HepG2 (cell line): Measurements from ENCODE around the gene POGLUT3. TPM values are rescaled to one million over a fixed set of nuclear protein-coding genes. Genes with fewer than 3 reads are reported as not detected.

Experiments used
- ATM ChIP-seq: fragments of 450-650 bp; IDR thresholded peaks from 2 replicates; pipeline ENCODE4 v1.7.1; 2017; ENCODE audit warnings: mild to moderate bottlenecking, borderline replicate concordance
- EED ChIP-seq: sonication (generic); formaldehyde crosslinking; IDR thresholded peaks from 2 replicates; pipeline ENCODE4 v1.5.0; 2020; ENCODE audit warnings: mild to moderate bottlenecking, missing genetic modification reagents
- HMGA1 ChIP-seq: sonication (generic); formaldehyde crosslinking; conservative IDR thresholded peaks from 2 replicates; pipeline ENCODE4 v1.4.0; 2020; ENCODE audit warnings: missing genetic modification reagents
- KLF11 ChIP-seq: IDR thresholded peaks from 2 replicates; pipeline ENCODE4 v1.6.1; 2016; ENCODE audit warnings: missing compliant biosample characterization
- MED8 ChIP-seq: sonication (generic); formaldehyde crosslinking; IDR thresholded peaks from 2 replicates; pipeline ENCODE4 v1.8.1; 2023; ENCODE audit warnings: mild to moderate bottlenecking, missing genetic modification reagents; ENCODE audit not compliant: insufficient replicate concordance
- NCOA2 ChIP-seq: sonication (generic); formaldehyde crosslinking; IDR thresholded peaks from 2 replicates; pipeline ENCODE4 v1.8.0; 2022; ENCODE audit warnings: inconsistent platforms
- PRMT3 ChIP-seq: sonication (generic); formaldehyde crosslinking; IDR thresholded peaks from 2 replicates; pipeline ENCODE4 v1.8.1; 2022; ENCODE audit warnings: low read depth, mild to moderate bottlenecking, moderate library complexity, missing genetic modification reagents, borderline replicate concordance
- PRPF4 ChIP-seq: fragments of 200-400 bp; formaldehyde crosslinking; IDR thresholded peaks from 2 replicates; pipeline ENCODE4 v1.6.1; 2016; ENCODE audit warnings: low read length, low read depth; ENCODE audit not compliant: poor library complexity, severe bottlenecking
- SIN3B ChIP-seq: fragments of 150-350 bp; IDR thresholded peaks from 2 replicates; pipeline ENCODE4 v1.6.1; 2014; ENCODE audit warnings: low read length
- ZNF629 ChIP-seq: sonication (generic); formaldehyde crosslinking; conservative IDR thresholded peaks from 2 replicates; pipeline ENCODE4 v1.5.0; 2020; ENCODE audit warnings: missing genetic modification reagents
- ZNF720 ChIP-seq: sonication (generic); formaldehyde crosslinking; IDR thresholded peaks from 2 replicates; pipeline ENCODE4 v1.4.0; 2020; ENCODE audit warnings: missing genetic modification reagents
- polyA plus RNA-seq, 8 experiments: library from polyadenylated mRNA; depleted of rRNA in 3 of 8; stranded (reverse) in 7 of 8; unstranded in 1 of 8; fragments of >200 nt; fragmentation: Illumina TruSeq in 4 of 8; extraction: Trizol in 4 of 8; gene quantifications; 2 replicates each; pipeline versions ENCODE4 v1.2.1 to v1.2.3, GENCODE V29; 2011 to 2016; ENCODE audit warnings: low read depth in 4 of 8, missing spikeins in 1 of 8, mixed read lengths in 1 of 8; ENCODE audit not compliant: insufficient read depth in 1 of 8
- total RNA-seq, 5 experiments: library from RNA; depleted of rRNA; stranded (reverse); fragments of >200 nt; fragmentation: Illumina TruSeq; extraction: Trizol; gene quantifications; 2 replicates each; pipeline ENCODE4 v1.2.3, GENCODE V29; 2016; ENCODE audit warnings: low read depth in 1 of 5
- TF ChIP-seq, protein P1 (sequence below): sonication (generic); formaldehyde crosslinking; IDR thresholded peaks from 2 replicates; pipeline ENCODE4 v1.8.1; 2023; ENCODE audit warnings: mild to moderate bottlenecking, missing genetic modification reagents
- TF ChIP-seq, protein P2 (sequence below): sonication (generic); formaldehyde crosslinking; IDR thresholded peaks from 2 replicates; pipeline ENCODE4 v1.5.0; 2020; ENCODE audit warnings: mild to moderate bottlenecking, missing genetic modification reagents
- TF ChIP-seq, protein P3 (sequence below): sonication (generic); IDR thresholded peaks from 2 replicates; pipeline ENCODE4 v1.6.1; 2016; ENCODE audit warnings: low read depth, borderline replicate concordance
- TF ChIP-seq, protein P4 (sequence below): sonication (generic); formaldehyde crosslinking; IDR thresholded peaks from 2 replicates; pipeline ENCODE4 v1.5.1; 2020; ENCODE audit warnings: missing genetic modification reagents, mild to moderate bottlenecking, borderline replicate concordance
- TF ChIP-seq, protein P5 (sequence below), 2 experiments: sonication (generic) in 1 of 2; formaldehyde crosslinking in 1 of 2; IDR thresholded peaks; 2 replicates each; pipeline versions ENCODE4 v1.4.0 to v1.6.1; 2016 to 2020; ENCODE audit warnings: borderline replicate concordance in 1 of 2, low read depth in 1 of 2, mild to moderate bottlenecking in 1 of 2, missing genetic modification reagents in 1 of 2

POGLUT3 gene
- total and polyA plus RNA-seq, 2 of the 13 experiments (the other 11 are each of a cell fraction or from before 2014, with no cell fraction given) = 14.3 to 22.0 TPM

DNA sequence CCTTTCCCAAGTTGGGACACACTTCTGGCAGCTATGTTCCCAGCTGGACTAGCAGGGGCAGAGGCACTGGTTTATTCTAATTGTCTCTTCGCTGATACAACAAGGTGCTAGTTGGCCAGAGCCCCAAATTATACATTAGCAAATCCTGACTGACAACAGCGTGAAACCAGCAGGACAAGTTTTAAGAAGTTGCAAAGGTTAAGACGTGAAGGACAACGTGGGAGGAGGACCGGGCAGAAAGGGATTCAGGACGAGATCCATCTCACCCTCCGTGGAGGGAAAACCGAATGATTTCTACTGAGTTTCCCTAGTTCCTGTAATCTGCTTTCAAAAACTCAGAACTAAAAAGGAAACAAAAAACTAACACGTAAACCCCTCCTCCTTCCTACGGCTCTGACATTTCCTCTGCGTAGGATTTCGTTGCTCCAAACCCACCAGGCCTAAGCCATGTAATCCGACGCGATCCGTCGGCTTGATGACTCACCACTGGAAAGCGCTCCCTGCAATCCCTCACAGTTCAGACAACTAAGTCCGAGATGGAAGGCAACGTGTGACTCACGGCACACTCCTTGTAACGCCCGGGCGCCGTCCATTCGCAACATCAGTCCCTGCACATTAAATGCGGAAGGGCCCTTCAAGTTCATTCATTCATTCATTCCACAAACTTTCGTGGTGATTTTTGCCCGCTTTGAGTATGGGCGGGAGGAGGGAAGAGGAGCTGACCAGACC is 703 bp downstream of the POGLUT3 start (continued):
- TF ChIP-seq, protein P1, sequence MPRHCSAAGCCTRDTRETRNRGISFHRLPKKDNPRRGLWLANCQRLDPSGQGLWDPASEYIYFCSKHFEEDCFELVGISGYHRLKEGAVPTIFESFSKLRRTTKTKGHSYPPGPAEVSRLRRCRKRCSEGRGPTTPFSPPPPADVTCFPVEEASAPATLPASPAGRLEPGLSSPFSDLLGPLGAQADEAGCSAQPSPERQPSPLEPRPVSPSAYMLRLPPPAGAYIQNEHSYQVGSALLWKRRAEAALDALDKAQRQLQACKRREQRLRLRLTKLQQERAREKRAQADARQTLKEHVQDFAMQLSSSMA (CRISPR knock-in tag) = no peak
- TF ChIP-seq, protein P2, sequence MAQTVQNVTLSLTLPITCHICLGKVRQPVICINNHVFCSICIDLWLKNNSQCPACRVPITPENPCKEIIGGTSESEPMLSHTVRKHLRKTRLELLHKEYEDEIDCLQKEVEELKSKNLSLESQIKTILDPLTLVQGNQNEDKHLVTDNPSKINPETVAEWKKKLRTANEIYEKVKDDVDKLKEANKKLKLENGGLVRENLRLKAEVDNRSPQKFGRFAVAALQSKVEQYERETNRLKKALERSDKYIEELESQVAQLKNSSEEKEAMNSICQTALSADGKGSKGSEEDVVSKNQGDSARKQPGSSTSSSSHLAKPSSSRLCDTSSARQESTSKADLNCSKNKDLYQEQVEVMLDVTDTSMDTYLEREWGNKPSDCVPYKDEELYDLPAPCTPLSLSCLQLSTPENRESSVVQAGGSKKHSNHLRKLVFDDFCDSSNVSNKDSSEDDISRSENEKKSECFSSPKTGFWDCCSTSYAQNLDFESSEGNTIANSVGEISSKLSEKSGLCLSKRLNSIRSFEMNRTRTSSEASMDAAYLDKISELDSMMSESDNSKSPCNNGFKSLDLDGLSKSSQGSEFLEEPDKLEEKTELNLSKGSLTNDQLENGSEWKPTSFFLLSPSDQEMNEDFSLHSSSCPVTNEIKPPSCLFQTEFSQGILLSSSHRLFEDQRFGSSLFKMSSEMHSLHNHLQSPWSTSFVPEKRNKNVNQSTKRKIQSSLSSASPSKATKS (CRISPR knock-in tag) = no peak; the same call in 1 of the 2 replicates
- no peak for TF ChIP-seq PRMT3 (CRISPR knock-in tag)
- TF ChIP-seq, protein P3, sequence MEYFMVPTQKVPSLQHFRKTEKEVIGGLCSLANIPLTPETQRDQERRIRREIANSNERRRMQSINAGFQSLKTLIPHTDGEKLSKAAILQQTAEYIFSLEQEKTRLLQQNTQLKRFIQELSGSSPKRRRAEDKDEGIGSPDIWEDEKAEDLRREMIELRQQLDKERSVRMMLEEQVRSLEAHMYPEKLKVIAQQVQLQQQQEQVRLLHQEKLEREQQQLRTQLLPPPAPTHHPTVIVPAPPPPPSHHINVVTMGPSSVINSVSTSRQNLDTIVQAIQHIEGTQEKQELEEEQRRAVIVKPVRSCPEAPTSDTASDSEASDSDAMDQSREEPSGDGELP = 0 out of 2 replicates have a peak, but pooled peaks have one; percentile 14
- TF ChIP-seq, protein P4, sequence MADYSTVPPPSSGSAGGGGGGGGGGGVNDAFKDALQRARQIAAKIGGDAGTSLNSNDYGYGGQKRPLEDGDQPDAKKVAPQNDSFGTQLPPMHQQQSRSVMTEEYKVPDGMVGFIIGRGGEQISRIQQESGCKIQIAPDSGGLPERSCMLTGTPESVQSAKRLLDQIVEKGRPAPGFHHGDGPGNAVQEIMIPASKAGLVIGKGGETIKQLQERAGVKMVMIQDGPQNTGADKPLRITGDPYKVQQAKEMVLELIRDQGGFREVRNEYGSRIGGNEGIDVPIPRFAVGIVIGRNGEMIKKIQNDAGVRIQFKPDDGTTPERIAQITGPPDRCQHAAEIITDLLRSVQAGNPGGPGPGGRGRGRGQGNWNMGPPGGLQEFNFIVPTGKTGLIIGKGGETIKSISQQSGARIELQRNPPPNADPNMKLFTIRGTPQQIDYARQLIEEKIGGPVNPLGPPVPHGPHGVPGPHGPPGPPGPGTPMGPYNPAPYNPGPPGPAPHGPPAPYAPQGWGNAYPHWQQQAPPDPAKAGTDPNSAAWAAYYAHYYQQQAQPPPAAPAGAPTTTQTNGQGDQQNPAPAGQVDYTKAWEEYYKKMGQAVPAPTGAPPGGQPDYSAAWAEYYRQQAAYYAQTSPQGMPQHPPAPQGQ (CRISPR knock-in tag) = no peak
- no peak for TF ChIP-seq PRPF4
- TF ChIP-seq HMGA1 (CRISPR knock-in tag) = no peak
- no peak for TF ChIP-seq NCOA2 (CRISPR knock-in tag)
- TF ChIP-seq MED8 (CRISPR knock-in tag) = no peak
- no peak for TF ChIP-seq ZNF720 (CRISPR knock-in tag)
- TF ChIP-seq EED = no peak
- TF ChIP-seq, protein P5, sequence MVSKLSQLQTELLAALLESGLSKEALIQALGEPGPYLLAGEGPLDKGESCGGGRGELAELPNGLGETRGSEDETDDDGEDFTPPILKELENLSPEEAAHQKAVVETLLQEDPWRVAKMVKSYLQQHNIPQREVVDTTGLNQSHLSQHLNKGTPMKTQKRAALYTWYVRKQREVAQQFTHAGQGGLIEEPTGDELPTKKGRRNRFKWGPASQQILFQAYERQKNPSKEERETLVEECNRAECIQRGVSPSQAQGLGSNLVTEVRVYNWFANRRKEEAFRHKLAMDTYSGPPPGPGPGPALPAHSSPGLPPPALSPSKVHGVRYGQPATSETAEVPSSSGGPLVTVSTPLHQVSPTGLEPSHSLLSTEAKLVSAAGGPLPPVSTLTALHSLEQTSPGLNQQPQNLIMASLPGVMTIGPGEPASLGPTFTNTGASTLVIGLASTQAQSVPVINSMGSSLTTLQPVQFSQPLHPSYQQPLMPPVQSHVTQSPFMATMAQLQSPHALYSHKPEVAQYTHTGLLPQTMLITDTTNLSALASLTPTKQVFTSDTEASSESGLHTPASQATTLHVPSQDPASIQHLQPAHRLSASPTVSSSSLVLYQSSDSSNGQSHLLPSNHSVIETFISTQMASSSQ (IDR thresholded peaks at IDR 0.05; ENCODE audit: low read depth) = no peak
- TF ChIP-seq, protein P5 (CRISPR knock-in tag; IDR thresholded peaks at IDR 0.05; ENCODE audit: borderline replicate concordance) = peak; percentile 15; the same call in 1 of the 2 replicates
- no peak; the same call in 1 of the 2 replicates for TF ChIP-seq ZNF629
- TF ChIP-seq SIN3B = no peak
- TF ChIP-seq ATM = no peak
- no peak for TF ChIP-seq KLF11 (CRISPR knock-in tag)
